ENCODE measurements around the gene MYCBP2.
"Not testable (repeated sequence)": the region's sequence is repeated elsewhere in the genome, so short reads cannot be mapped to it uniquely, and the experiment has no call there.

The MYCBP2 gene

DNA sequence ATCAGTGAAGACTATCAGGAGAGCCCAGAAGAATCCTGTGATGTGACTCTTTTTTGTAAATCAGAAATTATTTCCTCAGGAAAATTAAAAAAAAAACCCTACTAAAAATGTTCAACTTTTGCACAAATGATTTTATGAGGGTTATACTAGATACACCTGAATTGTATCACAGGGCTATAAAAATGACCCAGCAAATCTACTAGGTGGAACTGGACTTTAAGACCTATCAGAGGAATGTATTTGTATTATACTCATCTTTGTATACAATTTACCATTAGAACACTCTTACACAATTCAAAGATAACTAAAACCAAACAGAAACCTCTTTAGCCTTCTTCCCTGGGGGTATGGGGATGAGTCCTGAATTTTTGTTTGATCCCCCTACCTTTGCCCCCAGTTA, 307.1 kb downstream of the MYCBP2 start:
- no peak for DNase-seq

DNA sequence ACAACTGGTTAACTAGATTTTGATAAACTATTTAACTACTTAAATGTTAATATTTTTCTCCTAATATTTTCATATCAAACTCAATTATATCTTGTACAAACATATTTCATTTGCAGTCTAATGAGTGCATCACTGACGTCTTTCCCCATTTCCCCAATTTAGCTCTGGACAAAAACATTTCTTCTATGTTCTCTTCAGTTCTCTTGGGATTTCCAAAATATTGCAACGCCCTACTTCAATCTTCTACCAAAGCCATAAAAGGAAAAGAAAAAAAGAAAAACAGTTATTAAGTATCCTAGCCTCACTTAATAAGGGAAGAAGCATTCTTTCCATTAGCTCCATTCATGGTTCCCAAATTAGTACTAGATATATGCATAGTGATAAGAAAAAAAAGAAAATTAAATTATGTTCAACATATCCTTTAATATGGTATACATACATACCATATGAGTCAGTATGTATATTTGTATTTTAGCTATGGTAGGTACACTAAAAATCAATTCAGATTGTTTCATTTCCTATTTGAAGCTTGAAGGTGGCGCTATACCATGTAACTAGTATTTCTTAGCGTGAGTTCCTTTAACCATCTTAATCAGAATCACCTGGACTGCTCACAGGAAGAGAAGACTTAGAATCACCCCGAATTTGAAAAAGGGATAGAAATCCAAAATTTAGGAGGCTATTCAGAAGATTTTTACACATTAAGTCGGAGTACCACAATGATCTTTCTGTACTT, 309.8 kb downstream of the MYCBP2 start:
- no peak for DNase-seq

DNA sequence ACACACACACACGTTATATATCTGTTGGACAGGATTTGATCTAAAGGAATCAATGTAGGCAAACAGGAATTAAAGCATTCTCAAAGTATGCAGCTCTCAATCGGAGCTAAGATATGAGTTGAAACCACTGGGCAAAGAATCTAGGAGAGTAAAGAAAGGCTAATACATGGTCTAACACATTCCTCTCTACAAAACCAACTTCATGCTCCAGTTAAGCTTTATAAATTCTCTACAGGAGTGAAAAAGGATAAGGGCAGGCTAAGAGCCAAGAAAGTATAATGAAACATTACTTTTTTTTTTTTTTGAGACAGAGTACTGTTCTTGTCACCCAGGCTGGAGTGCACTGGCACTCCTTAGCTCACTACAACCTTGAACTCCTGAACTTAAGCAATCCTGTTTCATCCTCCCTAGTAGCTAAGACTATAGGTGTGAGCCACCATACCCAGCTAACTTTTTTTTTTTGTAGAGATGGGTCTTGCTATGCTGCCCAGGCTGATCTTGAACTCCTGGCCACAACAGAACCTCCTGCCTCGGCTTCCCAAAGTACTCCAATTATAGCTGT, 310.6 kb downstream of the MYCBP2 start:
- DNase-seq = no peak

DNA sequence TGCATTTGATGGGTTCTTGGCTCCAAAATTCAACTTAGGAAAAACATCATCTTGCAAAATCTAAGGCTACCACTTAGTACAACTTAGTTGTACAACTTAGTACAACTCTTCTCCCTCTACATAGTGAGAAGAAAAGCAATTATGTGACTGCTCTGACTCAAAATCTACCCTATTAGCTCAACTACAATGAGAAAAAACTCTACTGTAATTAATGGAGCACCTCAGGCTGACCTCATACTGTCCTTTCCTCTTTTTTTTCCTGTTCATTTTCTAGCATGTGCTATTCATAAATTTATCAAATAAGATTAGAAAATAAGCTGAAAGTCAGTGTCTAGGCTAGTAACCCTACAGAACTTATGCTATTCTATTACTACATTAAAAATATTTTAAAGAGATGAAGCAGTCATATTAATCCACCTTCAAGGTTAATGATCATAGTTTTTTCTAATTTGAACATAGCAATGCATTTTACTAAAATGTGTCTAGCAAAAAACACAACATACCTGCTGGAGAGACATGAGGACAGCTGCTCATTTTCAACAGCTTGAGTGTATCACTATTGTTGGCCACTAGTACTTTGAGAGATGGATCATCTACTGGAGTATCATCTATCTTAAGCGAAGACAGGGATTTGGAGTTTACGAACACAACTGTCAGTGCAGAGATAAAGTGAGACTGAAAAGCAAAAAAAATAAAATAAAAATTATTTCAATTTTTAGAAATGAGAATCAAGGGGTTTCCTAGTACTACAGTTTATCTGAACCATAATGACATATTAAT, 311.8 kb downstream of the MYCBP2 start:
- no peak for DNase-seq

DNA sequence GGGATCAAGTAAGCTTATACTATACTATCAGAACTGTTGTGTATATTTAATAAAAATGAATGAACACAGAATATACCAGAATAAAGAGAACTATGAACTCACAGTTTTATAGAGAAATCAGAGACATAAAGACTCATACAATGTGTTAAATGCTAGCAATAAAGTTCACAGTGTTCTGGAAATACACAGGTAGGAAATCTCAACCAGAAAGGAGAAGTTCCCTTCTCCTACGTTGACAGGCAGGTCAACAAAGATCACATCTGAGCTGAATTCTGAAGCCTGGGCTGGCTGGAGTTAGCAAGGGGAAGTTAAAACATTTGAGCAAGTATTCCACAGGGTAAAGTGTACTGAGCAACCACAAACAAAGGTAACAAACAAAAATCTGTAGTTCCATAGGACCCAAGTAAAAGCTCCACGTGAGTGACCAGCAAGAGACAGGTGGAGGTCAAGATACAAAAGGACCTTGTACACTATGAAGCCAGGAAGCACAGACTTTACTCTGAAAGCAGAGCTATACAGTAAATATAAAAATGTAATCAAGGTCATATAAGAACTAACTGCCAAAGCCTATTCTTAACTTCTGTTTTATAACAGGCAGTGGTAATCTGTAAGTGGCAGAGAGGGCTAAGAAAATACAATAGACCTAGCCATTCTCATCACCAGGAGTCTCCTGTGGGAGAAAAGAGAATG, 312.9 kb downstream of the MYCBP2 start:
- no peak for DNase-seq

DNA sequence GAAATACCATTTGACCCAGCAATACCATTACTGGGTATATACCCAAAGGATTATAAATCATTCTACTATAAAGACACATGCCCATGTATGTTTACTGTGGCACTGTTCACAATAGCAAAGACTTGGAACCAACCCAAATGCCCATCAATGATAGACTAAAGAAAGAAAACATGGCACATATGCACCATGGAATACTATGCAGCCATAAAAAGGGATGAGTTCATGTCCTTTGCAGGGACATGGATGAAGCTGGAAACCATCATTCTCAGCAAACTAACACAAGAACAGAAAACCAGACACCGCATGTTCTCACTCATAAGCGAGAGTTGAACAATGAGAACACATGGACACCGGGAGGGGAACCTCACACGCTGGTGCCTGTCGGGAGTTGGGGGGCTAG, 317.2 kb downstream of the MYCBP2 start:
- not testable (repeated sequence) for DNase-seq

DNA sequence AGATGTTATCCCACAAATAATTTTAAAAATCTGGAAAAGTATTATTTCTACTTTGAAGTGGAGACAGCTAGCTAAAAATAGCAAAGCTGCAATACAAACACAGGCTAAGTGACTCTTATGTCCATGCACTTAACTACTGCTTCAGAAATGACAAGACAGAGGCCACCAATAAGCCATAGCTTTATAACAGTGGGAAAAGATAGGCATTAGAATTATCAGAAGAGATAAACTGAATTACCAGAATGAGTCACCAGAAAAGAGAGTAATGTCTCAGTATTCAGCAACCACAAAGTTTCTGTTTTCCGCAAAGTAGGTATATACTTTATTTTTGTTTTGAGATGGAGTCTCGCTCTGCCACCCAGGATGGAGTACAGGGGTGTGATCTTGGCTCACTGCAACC, 317.9 kb downstream of the MYCBP2 start:
- no peak for DNase-seq

DNA sequence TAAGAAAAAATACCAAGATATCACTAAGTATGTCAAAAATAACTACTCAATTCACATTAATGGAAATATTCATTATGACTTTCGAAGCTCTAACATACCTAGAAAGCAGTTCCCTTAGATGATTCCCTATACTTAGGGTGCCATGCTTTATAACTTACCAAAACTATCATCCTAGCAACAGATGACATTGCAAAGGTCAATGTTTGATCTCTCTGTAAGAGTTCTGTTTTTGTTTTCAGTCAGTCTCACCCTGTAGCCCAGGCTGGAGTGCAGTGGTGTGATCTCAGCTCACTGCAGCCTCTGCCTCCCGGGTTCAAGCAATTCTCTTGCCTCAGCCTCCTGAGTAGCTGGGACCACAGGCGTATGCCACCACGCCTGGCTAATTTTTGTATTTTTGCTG, 318.6 kb downstream of the MYCBP2 start:
- not testable (repeated sequence) for DNase-seq

DNA sequence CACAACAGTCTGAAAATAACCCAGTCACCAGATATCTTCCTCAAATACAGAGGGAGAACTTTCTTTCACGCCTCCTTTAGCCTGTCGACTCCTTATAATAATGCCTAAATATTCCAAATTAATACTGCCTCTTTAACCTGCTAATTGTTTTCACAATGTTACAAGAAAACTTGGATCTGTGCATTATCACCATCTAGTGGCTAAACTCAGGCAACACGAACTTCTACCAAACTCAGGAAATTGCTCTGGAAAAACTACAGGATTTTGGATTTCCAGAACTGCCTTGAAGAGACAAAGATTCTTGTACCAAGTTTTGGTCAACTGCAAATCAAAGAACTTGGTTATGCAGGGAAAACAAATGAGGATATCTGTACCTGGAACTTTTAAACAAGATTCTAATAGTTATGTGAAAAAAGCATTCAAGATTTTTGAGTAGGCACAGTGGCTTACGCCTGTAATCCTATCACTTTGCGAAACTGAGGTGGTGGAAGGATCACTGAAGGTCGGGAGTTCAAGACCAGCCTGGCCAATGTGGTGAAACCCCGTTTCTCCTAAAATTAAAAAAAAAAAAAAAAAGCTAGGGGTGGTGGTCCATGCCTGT, 324.2 kb downstream of the MYCBP2 start:
- no peak for DNase-seq

DNA sequence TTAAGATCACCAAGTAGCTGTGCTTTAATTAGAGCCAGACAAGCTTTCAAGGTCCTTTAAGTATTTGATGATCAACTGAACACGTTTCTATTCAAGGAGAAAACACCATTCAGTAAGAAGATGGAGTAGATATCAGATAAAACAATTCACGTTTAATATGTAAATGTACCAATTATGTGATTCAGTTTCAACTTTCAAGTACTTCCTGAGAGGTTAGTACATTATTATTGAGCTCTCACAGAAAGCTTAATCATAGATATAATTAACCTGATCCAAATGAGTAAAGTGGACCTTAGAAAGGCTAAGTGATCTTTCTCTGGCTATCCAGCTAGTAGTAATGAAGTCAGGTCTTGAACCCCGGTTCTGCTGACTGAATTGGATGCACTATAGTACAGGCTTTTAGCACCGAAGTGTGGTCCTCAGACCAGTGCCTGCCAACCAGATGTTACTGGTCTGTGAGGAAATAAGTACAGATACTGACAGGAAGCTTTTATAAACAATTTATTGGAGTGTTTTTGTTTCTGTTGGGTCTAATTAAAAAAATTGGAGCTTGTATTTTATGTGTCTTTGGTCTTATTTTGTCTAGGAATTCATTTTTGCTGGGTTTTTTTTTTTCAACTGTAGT, 324.8 kb downstream of the MYCBP2 start:
- DNase-seq = no peak

DNA sequence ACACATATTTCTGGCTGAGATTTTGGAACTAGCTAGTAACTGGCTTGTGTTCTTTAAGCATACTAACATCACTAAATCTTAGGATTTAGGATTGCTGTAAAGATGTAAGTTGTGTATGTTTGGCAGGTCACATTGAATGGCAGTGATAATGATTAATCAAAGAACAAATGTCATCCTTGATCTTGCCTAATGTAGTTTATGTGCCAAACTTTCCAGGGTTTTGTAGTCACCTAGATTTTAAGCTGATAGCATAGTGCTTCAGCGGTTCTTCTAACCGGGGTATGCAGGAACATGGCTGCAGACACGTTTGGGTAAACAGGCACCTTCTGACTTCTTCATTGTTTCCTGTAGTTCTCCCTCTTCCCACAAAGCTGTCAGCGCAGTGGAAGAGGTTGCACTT, 325.4 kb downstream of the MYCBP2 start:
- no peak for DNase-seq

DNA sequence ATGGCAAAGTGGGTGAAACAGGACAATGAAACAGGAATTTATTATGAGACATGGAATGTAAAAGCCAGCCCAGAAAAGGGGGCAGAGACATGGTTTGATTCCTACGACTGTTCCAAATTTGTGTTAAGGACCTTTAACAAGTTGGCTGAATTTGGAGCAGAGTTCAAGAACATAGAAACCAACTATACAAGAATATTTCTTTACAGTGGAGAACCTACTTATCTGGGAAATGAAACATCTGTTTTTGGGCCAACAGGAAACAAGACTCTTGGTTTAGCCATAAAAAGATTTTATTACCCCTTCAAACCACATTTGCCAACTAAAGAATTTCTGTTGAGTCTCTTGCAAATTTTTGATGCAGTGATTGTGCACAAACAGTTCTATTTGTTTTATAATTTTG, 326.4 kb downstream of the MYCBP2 start:
- DNase-seq = no peak

Measured in activated T-cell treated with anti-CD3 and anti-CD28 coated beads, Interleukin-2, amount 50 U/mL, for 1 hour (primary cell).